ENCODE results near the gene NADK2. TPM values are rescaled to one million over a fixed set of nuclear protein-coding genes. Genes with fewer than 3 reads are reported as not detected.

The NADK2 gene
- total and polyA plus RNA-seq, 10 of the 15 experiments (the other 5 are each of a cell fraction or from before 2014, with no cell fraction given): 2.4 to 9.0 (median 6.3) TPM

GRCh38 chr5:36177715-36178523 is 63.8 kb downstream of the NADK2 start (continued):
- TF ChIP-seq SUPT20H (IDR thresholded peaks at IDR 0.05; ENCODE audit: borderline replicate concordance, control insufficient read depth, low read depth, low read length) (no peak), CBX3 (IDR thresholded peaks at IDR 0.05; ENCODE audit: borderline replicate concordance, low read depth) (no peak), ZBTB40 (IDR thresholded peaks at IDR 0.05; ENCODE audit: borderline replicate concordance) (no peak), SMAD1 (IDR thresholded peaks at IDR 0.05; ENCODE audit: low read depth, partially characterized antibody) (no peak), KDM1A (IDR thresholded peaks at IDR 0.05; ENCODE audit: borderline replicate concordance) (no peak), JUNB (IDR thresholded peaks at IDR 0.05) (no peak), RB1 (IDR thresholded peaks at IDR 0.05; ENCODE audit: borderline replicate concordance) (no peak), BHLHE40 (IDR thresholded peaks at IDR 0.05; ENCODE audit: borderline replicate concordance in 1 of 2, low read depth in 2 of 2, low read length in 1 of 2) (no peak), RAD21 (IDR thresholded peaks at IDR 0.05; ENCODE audit: insufficient read depth, low read depth, low read length) (peak; percentile 54), GATAD2B (conservative IDR thresholded peaks at IDR 0.05; ENCODE audit: low read depth) (no peak), RUNX3 (IDR thresholded peaks at IDR 0.05; ENCODE audit: low read length) (peak; percentile 37; the same call in 1 of the 2 replicates), MXI1 (IDR thresholded peaks at IDR 0.05; ENCODE audit: low read depth, low read length) (no peak), CTCF (IDR thresholded peaks at IDR 0.05 in 2 of 3, conservative IDR thresholded peaks at IDR 0.05 in 1 of 3; ENCODE audit: control insufficient read depth in 2 of 3, extremely low read depth in 1 of 3, insufficient read depth in 1 of 3, low read depth in 3 of 3, low read length in 3 of 3) (peak; percentile 13 to 37 (median 37); a peak in 4 of 6 replicates), RCOR1 (conservative IDR thresholded peaks at IDR 0.05; ENCODE audit: low read depth, low read length) (no peak), BRCA1 (IDR thresholded peaks at IDR 0.05; ENCODE audit: low read depth, low read length) (no peak)
